ENCODE data around the gene MYO5B. TPM values are rescaled to one million over a fixed set of nuclear protein-coding genes. Genes with fewer than 3 reads are reported as not detected.
A peak's percentile ranks its signal among the peaks of the same experiment; 100 is the strongest.

The MYO5B gene
- total RNA-seq, 4 donors from 2014 or later: 0.05 to 0.60 (median 0.35) TPM

DNA sequence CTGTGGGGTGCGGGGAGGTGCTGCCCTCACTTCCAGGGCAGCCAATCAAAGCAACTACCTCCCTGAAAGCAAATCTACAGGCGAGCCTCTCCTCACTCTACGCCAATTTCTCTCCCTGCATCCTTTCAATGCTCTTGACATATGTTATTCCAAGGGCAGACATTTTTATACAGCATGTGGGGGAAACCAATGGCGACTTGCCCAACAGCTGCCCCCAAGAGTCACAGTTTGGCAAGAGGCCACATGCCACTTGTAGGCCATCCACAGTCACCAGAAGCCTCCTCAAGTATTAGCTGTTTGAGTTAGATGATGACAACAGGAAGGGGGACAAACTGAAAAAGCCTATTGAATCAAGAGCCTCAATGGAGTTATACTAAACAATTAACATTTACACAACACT lies 114.6 kb downstream of the MYO5B start:
- no peak for TF ChIP-seq POLR2A (IDR thresholded peaks at IDR 0.05)
- TF ChIP-seq, protein P1, sequence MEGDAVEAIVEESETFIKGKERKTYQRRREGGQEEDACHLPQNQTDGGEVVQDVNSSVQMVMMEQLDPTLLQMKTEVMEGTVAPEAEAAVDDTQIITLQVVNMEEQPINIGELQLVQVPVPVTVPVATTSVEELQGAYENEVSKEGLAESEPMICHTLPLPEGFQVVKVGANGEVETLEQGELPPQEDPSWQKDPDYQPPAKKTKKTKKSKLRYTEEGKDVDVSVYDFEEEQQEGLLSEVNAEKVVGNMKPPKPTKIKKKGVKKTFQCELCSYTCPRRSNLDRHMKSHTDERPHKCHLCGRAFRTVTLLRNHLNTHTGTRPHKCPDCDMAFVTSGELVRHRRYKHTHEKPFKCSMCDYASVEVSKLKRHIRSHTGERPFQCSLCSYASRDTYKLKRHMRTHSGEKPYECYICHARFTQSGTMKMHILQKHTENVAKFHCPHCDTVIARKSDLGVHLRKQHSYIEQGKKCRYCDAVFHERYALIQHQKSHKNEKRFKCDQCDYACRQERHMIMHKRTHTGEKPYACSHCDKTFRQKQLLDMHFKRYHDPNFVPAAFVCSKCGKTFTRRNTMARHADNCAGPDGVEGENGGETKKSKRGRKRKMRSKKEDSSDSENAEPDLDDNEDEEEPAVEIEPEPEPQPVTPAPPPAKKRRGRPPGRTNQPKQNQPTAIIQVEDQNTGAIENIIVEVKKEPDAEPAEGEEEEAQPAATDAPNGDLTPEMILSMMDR (IDR thresholded peaks at IDR 0.05 in 4 of 5, conservative IDR thresholded peaks at IDR 0.05 in 1 of 5): no peak
- H3K27ac ChIP-seq: no peak overlapping the region

DNA sequence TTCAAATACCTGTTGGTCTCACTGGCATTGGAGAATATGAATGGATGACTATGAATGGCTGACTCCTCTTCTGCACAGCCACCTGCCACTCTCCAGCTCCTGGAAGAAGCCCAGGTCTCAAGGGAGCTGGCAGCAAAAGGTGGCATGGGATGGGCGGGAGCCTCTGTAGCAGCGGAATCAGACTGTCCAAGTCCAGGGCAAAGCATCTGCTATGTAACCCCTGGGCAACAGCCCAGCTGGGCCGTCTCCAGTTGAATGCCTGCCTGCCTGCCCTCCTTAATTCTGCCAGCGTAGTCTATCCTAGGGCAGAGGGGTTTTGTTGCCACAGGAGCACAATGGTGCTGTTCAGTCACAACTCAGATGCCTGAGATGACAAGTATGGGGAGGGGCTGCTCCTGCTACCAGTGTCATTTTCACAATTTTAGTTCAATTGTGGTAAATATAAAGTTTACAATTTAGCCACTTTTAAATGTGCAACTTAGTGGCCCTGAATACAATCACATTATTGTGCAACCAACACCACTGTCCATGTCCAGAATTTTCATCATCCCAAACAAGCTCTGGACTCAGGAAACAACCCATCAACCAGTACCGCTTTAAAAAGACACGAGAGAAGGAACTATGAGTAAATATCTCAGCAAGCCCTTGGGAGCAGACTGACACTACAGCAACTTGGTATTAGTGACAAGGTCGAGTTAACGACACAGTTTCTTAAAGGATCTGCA lies 115.2 kb downstream of the MYO5B start:
- no peak overlapping the region for H3K4me3 ChIP-seq
- H3K27ac ChIP-seq: no peak overlapping the region
- peaks cover 0 to 9% of the 10 kb centered on the region in 2 donors for H3K4me1 ChIP-seq
- no peaks in the 10 kb centered on the region for H3K27me3 ChIP-seq
- H3K9me3 ChIP-seq: no peaks in the 10 kb centered on the region
- TF ChIP-seq, protein P1 (IDR thresholded peaks at IDR 0.05 in 4 of 5, conservative IDR thresholded peaks at IDR 0.05 in 1 of 5): no peak
- no peak for TF ChIP-seq POLR2A (IDR thresholded peaks at IDR 0.05)
- DNase-seq (peak; percentile 28 to 51), ATAC-seq (peak; percentile 59 to 82)
- in situ Hi-C loops (cut with MboI; ENCODE audit: low sequenced_read_pairs in 4 of 4): no loop called here
- intact Hi-C loops (cut with DNase I; ENCODE audit: low total_unique reads): no loop called here
- H3K36me3 ChIP-seq: no peaks in the 10 kb centered on the region

More for the DNA sequence above, 114.6 kb downstream of the MYO5B start:
- in situ Hi-C loops (cut with MboI; ENCODE audit: low sequenced_read_pairs in 4 of 4) (no loop called here), intact Hi-C loops (cut with DNase I; ENCODE audit: low total_unique reads) (no loop called here)
- Histone ChIP-seq H3K4me3 (no peak overlapping the region), H3K9me3 (no peaks in the 10 kb centered on the region), H3K27me3 (no peaks in the 10 kb centered on the region), H3K36me3 (no peaks in the 10 kb centered on the region), H3K4me1 (peaks cover 0 to 9% of the 10 kb centered on the region in 2 donors)
- ATAC-seq: no peak
- no peak for DNase-seq

DNA sequence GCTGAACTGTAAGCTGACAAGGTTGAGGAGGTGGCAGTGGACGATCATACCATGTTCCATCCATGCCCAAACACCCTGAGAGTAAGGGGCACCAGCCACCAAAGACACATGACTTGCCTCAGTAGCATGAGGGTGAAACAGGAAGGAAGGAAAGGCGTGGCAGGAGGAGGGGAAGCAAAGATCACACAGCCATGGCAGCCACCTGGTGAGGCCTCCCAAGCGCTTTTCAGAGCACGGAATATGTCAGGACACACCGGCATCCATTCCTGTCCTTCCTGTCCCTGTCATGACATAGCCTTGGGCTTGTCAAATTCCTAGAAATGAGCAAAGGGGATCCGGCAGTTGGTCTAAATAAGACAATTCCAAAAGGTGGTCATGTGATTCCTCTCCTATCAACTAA lies 118.7 kb downstream of the MYO5B start:
- no peaks in the 10 kb centered on the region for H3K36me3 ChIP-seq
- H3K27me3 ChIP-seq: no peaks in the 10 kb centered on the region
- TF ChIP-seq, protein P1 (IDR thresholded peaks at IDR 0.05 in 4 of 5, conservative IDR thresholded peaks at IDR 0.05 in 1 of 5): no peak
- no peak for TF ChIP-seq POLR2A (IDR thresholded peaks at IDR 0.05)
- intact Hi-C loops (cut with DNase I; ENCODE audit: low total_unique reads) (no loop called here), in situ Hi-C loops (cut with MboI; ENCODE audit: low sequenced_read_pairs in 4 of 4) (no loop called here)
- ATAC-seq: no peak
- no peak for DNase-seq
- H3K9me3 ChIP-seq: no peaks in the 10 kb centered on the region
- H3K4me3 ChIP-seq: no peak overlapping the region
- no peak overlapping the region for H3K27ac ChIP-seq
- peaks cover 0 to 9% of the 10 kb centered on the region in 2 donors for H3K4me1 ChIP-seq

DNA sequence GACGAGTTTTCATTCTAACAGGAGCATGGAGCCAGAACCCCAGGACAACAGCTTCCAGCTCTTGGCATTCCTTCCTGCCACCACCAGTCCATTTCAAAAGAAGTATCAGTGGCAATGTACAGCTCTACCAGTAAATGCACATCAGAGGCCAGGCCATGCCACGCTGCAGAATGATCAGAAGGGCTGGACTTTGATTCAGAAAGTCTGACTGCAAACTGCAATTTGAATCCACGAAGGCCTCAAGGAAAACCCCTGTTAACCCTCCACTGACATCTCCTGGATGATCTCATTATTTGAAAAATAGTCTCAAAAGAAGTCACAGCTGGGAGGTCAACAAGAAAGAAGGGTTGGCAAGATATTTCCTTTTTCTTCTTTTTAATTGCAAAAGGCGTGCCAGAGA lies 119.2 kb downstream of the MYO5B start:
- Histone ChIP-seq H3K27ac (no peak overlapping the region), H3K27me3 (no peaks in the 10 kb centered on the region), H3K36me3 (no peaks in the 10 kb centered on the region), H3K4me3 (no peak overlapping the region), H3K4me1 (peaks cover 0 to 9% of the 10 kb centered on the region in 2 donors), H3K9me3 (no peaks in the 10 kb centered on the region)
- intact Hi-C loops (cut with DNase I; ENCODE audit: low total_unique reads) (no loop called here), in situ Hi-C loops (cut with MboI; ENCODE audit: low sequenced_read_pairs in 4 of 4) (no loop called here)
- TF ChIP-seq, protein P1 (IDR thresholded peaks at IDR 0.05 in 4 of 5, conservative IDR thresholded peaks at IDR 0.05 in 1 of 5): no peak
- no peak for TF ChIP-seq POLR2A (IDR thresholded peaks at IDR 0.05)
- DNase-seq: no peak
- no peak for ATAC-seq
